ENCODE measurements around the gene SLC7A1.

SLC7A1 gene

GRCh38 chr13:29491248-29491647 is 104.2 kb downstream of the SLC7A1 start:
- no peaks in the 10 kb centered on the region for H3K9me2 ChIP-seq (ENCODE audit: low read depth, low read length)
- H4K20me1 ChIP-seq (ENCODE audit: insufficient read depth, low read length) = no peaks in the 10 kb centered on the region
- H2AFZ ChIP-seq (ENCODE audit: low read length) = no peak overlapping the region
- no peaks in the 10 kb centered on the region for H3K79me2 ChIP-seq (ENCODE audit: insufficient read depth, low read length)
- H3K9ac ChIP-seq (ENCODE audit: low read length) = no peak overlapping the region
- no peaks in the 10 kb centered on the region for H3K36me3 ChIP-seq (ENCODE audit: insufficient read depth, low read length)
- H3K27me3 ChIP-seq (ENCODE audit: insufficient read depth, low read length) = no peaks in the 10 kb centered on the region
- H3K9me3 ChIP-seq (ENCODE audit: low read length) = no peaks in the 10 kb centered on the region
- no peaks in the 10 kb centered on the region for H3F3A ChIP-seq (ENCODE audit: insufficient read depth, low read length)
- TF ChIP-seq, protein P1, sequence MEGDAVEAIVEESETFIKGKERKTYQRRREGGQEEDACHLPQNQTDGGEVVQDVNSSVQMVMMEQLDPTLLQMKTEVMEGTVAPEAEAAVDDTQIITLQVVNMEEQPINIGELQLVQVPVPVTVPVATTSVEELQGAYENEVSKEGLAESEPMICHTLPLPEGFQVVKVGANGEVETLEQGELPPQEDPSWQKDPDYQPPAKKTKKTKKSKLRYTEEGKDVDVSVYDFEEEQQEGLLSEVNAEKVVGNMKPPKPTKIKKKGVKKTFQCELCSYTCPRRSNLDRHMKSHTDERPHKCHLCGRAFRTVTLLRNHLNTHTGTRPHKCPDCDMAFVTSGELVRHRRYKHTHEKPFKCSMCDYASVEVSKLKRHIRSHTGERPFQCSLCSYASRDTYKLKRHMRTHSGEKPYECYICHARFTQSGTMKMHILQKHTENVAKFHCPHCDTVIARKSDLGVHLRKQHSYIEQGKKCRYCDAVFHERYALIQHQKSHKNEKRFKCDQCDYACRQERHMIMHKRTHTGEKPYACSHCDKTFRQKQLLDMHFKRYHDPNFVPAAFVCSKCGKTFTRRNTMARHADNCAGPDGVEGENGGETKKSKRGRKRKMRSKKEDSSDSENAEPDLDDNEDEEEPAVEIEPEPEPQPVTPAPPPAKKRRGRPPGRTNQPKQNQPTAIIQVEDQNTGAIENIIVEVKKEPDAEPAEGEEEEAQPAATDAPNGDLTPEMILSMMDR (IDR thresholded peaks at IDR 0.05; ENCODE audit: low read length) = no peak
- no peak for TF ChIP-seq EZH2 (IDR thresholded peaks at IDR 0.05; ENCODE audit: borderline replicate concordance, low read length)
- H3K4me2 ChIP-seq (ENCODE audit: low read length) = no peak overlapping the region
- H3K4me1 ChIP-seq (ENCODE audit: insufficient read depth, low read length, severe bottlenecking) = no peaks in the 10 kb centered on the region
- no peak overlapping the region for H3K27ac ChIP-seq (ENCODE audit: low read depth, low read length, poor library complexity, severe bottlenecking)
- no peak overlapping the region for H3K4me3 ChIP-seq (ENCODE audit: low read depth, low read length, poor library complexity, severe bottlenecking)

- Histone ChIP-seq H3K79me2 (ENCODE audit: insufficient read depth, low read length) (no peaks in the 10 kb centered on the region), H3K9me2 (ENCODE audit: low read depth, low read length) (no peaks in the 10 kb centered on the region), H3K4me1 (ENCODE audit: insufficient read depth, low read length, severe bottlenecking) (no peaks in the 10 kb centered on the region), H3K9ac (ENCODE audit: low read length) (no peak overlapping the region), H3F3A (ENCODE audit: insufficient read depth, low read length) (no peaks in the 10 kb centered on the region), H3K27ac (ENCODE audit: low read depth, low read length, poor library complexity, severe bottlenecking) (no peak overlapping the region), H4K20me1 (ENCODE audit: insufficient read depth, low read length) (no peaks in the 10 kb centered on the region), H3K36me3 (ENCODE audit: insufficient read depth, low read length) (no peaks in the 10 kb centered on the region), H2AFZ (ENCODE audit: low read length) (no peak overlapping the region), H3K27me3 (ENCODE audit: insufficient read depth, low read length) (no peaks in the 10 kb centered on the region), H3K9me3 (ENCODE audit: low read length) (no peaks in the 10 kb centered on the region), H3K4me2 (ENCODE audit: low read length) (no peak overlapping the region), H3K4me3 (ENCODE audit: low read depth, low read length, poor library complexity, severe bottlenecking) (no peak overlapping the region)
- TF ChIP-seq EZH2 (IDR thresholded peaks at IDR 0.05; ENCODE audit: borderline replicate concordance, low read length) = no peak
- TF ChIP-seq, protein P1 (IDR thresholded peaks at IDR 0.05; ENCODE audit: low read length) = no peak
These were observed 105.0 kb downstream of the SLC7A1 start for GRCh38 chr13:29490561-29490885.

GRCh38 chr13:29489650-29490560 is 105.6 kb downstream of the SLC7A1 start:
- Histone ChIP-seq H3K4me2 (ENCODE audit: low read length) (no peak overlapping the region), H3K36me3 (ENCODE audit: insufficient read depth, low read length) (no peaks in the 10 kb centered on the region), H3K27me3 (ENCODE audit: insufficient read depth, low read length) (peaks cover 2% of the 10 kb centered on the region; the same call in 1 of the 2 replicates), H3K9ac (ENCODE audit: low read length) (no peak overlapping the region), H3K27ac (ENCODE audit: low read depth, low read length, poor library complexity, severe bottlenecking) (no peak overlapping the region), H4K20me1 (ENCODE audit: insufficient read depth, low read length) (no peaks in the 10 kb centered on the region), H3K4me1 (ENCODE audit: insufficient read depth, low read length, severe bottlenecking) (no peaks in the 10 kb centered on the region), H3F3A (ENCODE audit: insufficient read depth, low read length) (no peaks in the 10 kb centered on the region), H3K4me3 (ENCODE audit: low read depth, low read length, poor library complexity, severe bottlenecking) (no peak overlapping the region), H3K9me2 (ENCODE audit: low read depth, low read length) (no peaks in the 10 kb centered on the region), H3K9me3 (ENCODE audit: low read length) (no peaks in the 10 kb centered on the region), H2AFZ (ENCODE audit: low read length) (no peak overlapping the region), H3K79me2 (ENCODE audit: insufficient read depth, low read length) (no peaks in the 10 kb centered on the region)
- TF ChIP-seq EZH2 (IDR thresholded peaks at IDR 0.05; ENCODE audit: borderline replicate concordance, low read length) = no peak
- TF ChIP-seq, protein P1 (IDR thresholded peaks at IDR 0.05; ENCODE audit: low read length) = no peak
